Suppressor macrophage treated with lipopolysaccharide for 1 hour (primary cell): ENCODE data around the gene HSD17B11.
"Not testable (repeated sequence)": the region's sequence is repeated elsewhere in the genome, so short reads cannot be mapped to it uniquely, and the experiment has no call there.

Experiments
- DNase-seq, 3 donors: peaks; one replicate each; pipeline ENCODE4 v3.0.0-alpha.2; 2020 to 2022

HSD17B11 gene

DNA sequence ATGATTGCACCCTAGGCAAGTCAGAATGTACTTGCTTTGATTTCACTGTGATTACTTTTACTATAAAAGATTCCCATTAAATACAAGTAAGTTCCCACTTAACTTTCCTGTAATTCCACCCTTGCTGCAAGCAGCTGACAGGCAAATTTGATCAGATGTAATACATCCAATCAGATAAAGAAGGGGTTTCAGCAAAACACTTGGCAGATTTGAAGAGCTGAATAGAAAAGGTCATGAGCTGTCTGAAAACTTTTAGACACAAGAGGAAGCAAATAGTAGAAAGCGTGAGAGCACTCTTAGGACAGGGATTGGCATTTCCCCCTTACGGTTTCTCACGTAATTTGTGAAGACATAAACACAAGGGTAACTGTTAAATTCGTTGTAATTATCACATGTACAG, 91.1 kb downstream of the HSD17B11 start:
- no peak for DNase-seq

DNA sequence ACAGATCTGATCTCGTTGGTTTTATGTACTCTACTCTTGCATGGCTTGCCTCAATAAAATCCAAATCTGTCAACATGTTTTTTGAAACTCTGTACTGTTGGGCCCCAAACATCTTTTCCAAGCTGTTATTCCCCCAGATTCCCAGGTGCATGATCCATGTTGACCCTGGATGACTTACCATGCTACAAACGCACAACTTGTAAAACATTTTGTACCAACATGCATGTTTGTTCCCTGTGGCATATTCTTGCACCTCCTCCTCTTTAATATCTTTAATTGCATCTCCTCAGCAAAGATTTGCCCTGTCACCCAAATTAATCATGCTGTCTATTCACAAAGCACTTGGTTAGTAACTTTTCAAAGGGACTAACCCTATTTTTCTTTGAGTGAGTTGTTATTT, 92.6 kb downstream of the HSD17B11 start:
- DNase-seq, result no peak

DNA sequence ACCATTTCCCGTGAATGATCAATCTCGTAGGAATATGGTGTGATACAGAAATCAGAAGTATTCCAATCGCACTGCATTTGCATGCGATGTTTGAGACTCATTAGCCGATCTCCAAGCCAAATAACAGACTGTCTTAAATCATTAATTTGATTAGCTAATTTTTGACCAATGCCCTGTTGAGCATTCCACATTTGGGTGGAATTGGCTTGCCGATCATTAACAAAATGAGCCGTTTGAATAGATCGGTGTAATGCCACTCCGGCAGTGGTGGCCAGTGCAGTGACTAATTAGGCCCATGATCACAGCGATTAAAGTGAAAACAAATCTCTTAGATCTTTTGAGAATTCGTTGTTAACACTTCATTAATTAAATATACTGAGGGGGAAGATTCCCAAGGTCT, 96.1 kb downstream of the HSD17B11 start:
- DNase-seq, result not testable (repeated sequence)

DNA sequence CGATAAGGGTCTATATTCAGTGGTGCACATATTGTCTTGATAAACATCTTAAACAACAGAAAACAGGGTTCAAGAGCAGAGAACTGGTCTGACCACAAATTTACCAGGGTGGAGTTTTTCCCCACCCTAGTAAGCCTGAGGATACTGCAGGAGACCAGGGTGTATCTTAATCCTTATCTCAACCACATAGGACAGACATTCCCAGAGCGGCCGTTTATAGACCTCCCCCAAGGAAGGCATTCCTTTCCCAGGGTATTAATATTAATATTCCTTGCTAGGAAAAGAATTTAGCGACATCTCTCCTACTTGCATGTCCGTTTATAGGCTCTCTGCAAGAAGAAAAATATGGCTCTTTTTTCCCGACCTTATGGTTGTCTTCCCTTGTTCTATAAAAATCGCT, 97.1 kb downstream of the HSD17B11 start:
- DNase-seq, result not testable (repeated sequence)

DNA sequence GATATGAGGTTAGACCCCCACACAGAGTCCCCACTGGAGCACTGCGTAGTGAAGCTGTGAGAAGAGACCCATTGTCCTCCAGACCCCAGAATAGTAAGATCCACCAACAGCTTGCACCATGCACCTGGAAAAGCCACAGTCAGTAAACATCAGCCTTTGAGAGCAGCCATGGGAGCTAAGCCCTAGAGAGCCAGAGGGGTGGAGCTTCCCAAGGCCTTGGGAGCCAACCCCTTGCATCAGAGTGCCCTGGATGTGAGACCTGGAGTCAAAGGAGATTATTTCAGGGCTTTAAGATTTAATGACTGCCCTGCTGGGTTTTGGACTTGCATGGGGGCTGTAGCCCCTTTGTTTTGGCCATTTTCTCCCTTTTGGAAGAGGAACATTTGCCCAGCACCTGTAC, 104.0 kb downstream of the HSD17B11 start:
- no peak for DNase-seq
